ENCODE results near the gene FTSJ1.
"Not testable (repeated sequence)": the region's sequence is repeated elsewhere in the genome, so short reads cannot be mapped to it uniquely, and the experiment has no call there.

DNA sequence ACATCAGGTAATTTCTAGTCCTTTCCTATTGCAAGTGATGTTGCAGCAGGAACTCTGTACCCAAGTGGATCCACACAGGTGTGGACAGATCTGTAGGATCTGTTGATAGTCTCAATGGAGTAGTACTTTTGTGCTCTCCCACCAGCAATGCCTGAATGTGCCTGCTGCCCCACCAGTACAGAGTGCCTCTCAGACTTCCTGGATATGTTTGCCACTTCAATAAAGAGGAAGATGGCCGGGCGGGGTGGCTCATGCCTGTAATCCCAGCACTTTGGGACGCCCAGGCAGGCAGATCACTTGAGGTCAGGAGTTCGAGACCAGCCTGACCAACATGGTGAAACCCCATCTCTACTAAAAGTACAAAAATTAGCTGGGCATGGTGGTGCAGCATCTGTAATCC, 43.5 kb downstream of the FTSJ1 start:
- TF ChIP-seq, protein P1, sequence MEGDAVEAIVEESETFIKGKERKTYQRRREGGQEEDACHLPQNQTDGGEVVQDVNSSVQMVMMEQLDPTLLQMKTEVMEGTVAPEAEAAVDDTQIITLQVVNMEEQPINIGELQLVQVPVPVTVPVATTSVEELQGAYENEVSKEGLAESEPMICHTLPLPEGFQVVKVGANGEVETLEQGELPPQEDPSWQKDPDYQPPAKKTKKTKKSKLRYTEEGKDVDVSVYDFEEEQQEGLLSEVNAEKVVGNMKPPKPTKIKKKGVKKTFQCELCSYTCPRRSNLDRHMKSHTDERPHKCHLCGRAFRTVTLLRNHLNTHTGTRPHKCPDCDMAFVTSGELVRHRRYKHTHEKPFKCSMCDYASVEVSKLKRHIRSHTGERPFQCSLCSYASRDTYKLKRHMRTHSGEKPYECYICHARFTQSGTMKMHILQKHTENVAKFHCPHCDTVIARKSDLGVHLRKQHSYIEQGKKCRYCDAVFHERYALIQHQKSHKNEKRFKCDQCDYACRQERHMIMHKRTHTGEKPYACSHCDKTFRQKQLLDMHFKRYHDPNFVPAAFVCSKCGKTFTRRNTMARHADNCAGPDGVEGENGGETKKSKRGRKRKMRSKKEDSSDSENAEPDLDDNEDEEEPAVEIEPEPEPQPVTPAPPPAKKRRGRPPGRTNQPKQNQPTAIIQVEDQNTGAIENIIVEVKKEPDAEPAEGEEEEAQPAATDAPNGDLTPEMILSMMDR (IDR thresholded peaks at IDR 0.05), result not testable (repeated sequence)
- not testable (repeated sequence) for TF ChIP-seq EP300, POLR2A, POLR2AphosphoS5 (IDR thresholded peaks at IDR 0.05)

Measured in sigmoid colon (tissue), 4 donors.